Measurements from ENCODE around the gene VPREB1.

DNA sequence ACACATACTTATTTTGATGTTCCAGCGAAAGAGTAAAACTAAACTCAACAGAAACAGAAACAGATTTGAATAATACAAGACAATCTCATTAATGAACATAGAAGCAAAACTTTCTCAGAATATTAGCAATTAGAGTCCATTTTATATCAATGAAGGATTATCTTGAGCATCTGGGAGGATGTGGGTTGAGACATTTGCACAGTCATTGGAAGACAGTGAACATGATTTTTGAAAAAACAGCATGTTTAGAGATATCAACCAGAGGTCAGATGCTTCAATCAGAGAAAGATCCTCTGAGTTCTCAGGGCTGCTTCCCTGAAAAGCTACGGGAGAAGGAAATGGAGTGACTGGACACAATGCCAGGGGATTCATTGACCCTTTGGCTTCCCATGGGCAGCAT lies 35.9 kb upstream of the VPREB1 start:
- TF ChIP-seq, protein P1, sequence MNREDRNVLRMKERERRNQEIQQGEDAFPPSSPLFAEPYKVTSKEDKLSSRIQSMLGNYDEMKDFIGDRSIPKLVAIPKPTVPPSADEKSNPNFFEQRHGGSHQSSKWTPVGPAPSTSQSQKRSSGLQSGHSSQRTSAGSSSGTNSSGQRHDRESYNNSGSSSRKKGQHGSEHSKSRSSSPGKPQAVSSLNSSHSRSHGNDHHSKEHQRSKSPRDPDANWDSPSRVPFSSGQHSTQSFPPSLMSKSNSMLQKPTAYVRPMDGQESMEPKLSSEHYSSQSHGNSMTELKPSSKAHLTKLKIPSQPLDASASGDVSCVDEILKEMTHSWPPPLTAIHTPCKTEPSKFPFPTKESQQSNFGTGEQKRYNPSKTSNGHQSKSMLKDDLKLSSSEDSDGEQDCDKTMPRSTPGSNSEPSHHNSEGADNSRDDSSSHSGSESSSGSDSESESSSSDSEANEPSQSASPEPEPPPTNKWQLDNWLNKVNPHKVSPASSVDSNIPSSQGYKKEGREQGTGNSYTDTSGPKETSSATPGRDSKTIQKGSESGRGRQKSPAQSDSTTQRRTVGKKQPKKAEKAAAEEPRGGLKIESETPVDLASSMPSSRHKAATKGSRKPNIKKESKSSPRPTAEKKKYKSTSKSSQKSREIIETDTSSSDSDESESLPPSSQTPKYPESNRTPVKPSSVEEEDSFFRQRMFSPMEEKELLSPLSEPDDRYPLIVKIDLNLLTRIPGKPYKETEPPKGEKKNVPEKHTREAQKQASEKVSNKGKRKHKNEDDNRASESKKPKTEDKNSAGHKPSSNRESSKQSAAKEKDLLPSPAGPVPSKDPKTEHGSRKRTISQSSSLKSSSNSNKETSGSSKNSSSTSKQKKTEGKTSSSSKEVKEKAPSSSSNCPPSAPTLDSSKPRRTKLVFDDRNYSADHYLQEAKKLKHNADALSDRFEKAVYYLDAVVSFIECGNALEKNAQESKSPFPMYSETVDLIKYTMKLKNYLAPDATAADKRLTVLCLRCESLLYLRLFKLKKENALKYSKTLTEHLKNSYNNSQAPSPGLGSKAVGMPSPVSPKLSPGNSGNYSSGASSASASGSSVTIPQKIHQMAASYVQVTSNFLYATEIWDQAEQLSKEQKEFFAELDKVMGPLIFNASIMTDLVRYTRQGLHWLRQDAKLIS (CRISPR knock-in tag; IDR thresholded peaks at IDR 0.05; ENCODE audit: borderline replicate concordance), result no peak
- TF ChIP-seq, protein P2, sequence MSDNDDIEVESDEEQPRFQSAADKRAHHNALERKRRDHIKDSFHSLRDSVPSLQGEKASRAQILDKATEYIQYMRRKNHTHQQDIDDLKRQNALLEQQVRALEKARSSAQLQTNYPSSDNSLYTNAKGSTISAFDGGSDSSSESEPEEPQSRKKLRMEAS (CRISPR knock-in tag; IDR thresholded peaks at IDR 0.05), result no peak
- TF ChIP-seq, protein P3, sequence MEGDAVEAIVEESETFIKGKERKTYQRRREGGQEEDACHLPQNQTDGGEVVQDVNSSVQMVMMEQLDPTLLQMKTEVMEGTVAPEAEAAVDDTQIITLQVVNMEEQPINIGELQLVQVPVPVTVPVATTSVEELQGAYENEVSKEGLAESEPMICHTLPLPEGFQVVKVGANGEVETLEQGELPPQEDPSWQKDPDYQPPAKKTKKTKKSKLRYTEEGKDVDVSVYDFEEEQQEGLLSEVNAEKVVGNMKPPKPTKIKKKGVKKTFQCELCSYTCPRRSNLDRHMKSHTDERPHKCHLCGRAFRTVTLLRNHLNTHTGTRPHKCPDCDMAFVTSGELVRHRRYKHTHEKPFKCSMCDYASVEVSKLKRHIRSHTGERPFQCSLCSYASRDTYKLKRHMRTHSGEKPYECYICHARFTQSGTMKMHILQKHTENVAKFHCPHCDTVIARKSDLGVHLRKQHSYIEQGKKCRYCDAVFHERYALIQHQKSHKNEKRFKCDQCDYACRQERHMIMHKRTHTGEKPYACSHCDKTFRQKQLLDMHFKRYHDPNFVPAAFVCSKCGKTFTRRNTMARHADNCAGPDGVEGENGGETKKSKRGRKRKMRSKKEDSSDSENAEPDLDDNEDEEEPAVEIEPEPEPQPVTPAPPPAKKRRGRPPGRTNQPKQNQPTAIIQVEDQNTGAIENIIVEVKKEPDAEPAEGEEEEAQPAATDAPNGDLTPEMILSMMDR (IDR thresholded peaks at IDR 0.05), result no peak
- no peak for TF ChIP-seq ATF1 (CRISPR knock-in tag; IDR thresholded peaks at IDR 0.05)
- TF ChIP-seq SP1 (CRISPR knock-in tag; conservative IDR thresholded peaks at IDR 0.05), result no peak
- no peak for TF ChIP-seq TP53 (CRISPR knock-in tag; IDR thresholded peaks at IDR 0.05)
- TF ChIP-seq, protein P4, sequence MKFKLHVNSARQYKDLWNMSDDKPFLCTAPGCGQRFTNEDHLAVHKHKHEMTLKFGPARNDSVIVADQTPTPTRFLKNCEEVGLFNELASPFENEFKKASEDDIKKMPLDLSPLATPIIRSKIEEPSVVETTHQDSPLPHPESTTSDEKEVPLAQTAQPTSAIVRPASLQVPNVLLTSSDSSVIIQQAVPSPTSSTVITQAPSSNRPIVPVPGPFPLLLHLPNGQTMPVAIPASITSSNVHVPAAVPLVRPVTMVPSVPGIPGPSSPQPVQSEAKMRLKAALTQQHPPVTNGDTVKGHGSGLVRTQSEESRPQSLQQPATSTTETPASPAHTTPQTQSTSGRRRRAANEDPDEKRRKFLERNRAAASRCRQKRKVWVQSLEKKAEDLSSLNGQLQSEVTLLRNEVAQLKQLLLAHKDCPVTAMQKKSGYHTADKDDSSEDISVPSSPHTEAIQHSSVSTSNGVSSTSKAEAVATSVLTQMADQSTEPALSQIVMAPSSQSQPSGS (CRISPR knock-in tag; IDR thresholded peaks at IDR 0.05; ENCODE audit: borderline replicate concordance, low read depth), result no peak
- TF ChIP-seq NR2C2 (CRISPR knock-in tag; IDR thresholded peaks at IDR 0.05), result no peak
- TF ChIP-seq NR3C1 (CRISPR knock-in tag; conservative IDR thresholded peaks at IDR 0.05; ENCODE audit: low read depth), result no peak

Data from WTC11 (cell line).